ENCODE data around the gene CNTF.

Gene CNTF

DNA sequence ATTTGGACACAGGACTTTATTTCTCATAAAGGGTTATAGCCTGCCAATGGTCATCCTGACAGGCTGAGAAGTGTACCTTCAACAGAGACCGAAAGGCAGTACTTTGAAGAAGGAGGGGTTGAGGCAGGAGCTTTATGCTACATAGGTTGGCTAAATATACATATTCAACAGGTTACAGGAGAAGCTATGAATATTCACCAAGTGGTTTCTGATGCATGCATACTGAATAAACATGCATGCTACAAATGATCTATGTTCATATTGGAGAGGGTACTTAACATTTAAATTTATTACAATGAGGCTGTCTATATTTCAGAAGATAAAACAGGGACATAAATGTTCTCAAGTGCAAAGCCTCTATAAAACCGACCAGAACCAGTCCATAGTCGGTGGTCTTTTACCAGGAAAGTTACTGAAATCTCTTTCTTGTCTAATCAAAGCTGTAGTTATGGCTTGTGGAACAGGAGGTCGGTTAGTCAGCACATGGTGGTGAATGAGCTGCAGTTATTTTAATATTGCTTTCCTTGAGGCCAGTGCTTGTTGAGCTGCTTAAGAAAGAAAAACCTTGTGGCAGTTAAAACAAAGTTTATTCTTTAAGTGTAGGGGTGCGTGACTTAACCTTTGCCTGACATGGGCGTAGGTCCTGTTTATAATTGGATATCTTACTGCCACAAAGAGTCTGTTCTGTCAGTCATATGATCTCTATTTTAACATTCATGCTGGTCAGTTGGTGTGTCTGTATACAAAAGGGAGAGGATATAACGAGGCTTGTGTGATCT is 19.5 kb downstream of the CNTF start:
- DNase-seq (ENCODE audit: low read depth in 2 of 3, low spot score in 1 of 3) = no peak

DNA sequence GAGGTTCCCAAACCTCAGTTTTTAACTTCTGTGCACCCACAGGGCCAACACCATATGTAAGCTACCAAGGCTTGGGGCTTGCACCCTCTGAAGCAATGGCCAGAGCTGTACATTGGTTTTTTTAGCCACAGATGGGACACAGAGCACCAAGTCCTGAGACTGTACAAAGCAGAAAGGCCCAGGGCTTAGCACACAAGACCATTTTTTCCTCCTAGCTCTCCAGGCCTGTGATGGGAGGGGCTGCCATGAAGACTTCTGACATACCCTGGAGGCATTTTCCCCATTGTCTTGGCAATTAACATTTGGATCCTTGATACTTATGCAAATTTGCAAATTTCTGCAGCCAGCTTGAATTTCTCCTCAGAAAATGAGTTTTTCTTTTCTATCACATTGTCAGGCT is 23.4 kb downstream of the CNTF start:
- DNase-seq (ENCODE audit: low read depth in 2 of 3, low spot score in 1 of 3) = no peak

DNA sequence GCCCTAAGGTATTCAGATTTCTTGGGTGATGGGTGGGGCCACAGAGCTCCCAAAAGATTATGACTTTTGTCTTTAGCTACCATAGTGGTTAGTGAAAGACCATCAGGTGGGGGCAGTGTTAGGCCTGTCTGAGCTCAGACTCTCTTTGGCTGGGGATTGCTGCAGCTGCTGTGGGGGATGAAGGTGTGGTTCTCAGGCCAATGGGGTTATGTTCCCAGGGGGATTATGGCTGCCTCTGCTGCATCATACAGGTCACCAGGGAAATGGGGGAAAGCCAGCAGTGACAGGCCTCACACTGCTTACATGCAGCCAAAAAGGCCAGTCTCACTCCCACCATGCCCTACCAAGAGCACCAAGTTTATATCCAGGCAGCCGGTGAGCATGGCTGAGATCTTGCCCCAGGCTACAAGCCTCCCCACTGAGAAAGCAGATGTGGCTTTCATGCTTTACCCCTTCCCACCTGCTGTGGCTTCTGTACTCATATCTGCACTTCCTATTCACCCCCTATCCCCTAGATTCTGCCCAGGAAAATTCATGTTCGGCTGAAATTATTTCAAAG is 24.8 kb downstream of the CNTF start:
- no peak for DNase-seq (ENCODE audit: low read depth in 2 of 3, low spot score in 1 of 3)

DNA sequence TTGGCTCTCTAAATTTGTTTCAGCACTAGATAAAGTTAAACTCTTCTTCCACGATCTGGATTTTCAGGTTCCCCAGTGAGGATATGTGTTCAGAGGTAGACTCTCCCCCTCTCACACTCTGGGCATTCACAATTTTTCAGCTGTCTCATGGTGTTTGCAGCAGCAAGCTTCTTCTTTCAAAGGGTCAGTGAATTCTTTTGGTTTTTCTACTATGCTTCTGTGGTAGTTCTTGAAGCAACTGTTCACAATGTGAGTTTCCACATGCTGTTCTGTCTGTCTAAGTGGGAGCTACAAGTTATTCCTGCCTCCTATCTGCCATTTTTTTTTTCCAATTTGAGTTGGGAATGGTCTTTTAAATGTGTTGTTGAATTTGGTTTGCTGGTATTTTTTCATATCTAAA is 25.4 kb downstream of the CNTF start:
- no peak for DNase-seq (ENCODE audit: low read depth in 2 of 3, low spot score in 1 of 3)

DNA sequence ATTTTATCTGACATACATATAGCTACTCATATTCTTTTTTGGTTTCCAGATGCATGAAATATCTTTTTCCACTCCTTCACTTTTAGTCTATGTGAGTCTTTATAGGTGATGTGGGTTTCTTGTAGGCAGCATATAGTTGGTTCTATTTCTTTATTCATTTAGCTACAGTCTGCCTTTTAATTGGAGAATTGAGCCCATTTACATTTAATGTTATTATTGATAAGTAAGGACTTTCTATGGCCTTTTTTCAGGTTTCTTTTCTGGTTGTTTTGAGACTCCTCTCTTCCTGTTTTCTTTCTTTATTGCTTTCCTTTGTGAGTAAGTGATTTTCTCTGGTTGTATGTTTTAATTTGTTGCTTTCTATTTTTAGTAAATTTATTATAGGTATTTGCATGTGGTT is 27.2 kb downstream of the CNTF start:
- DNase-seq (ENCODE audit: low read depth in 2 of 3, low spot score in 1 of 3) = no peak

DNA sequence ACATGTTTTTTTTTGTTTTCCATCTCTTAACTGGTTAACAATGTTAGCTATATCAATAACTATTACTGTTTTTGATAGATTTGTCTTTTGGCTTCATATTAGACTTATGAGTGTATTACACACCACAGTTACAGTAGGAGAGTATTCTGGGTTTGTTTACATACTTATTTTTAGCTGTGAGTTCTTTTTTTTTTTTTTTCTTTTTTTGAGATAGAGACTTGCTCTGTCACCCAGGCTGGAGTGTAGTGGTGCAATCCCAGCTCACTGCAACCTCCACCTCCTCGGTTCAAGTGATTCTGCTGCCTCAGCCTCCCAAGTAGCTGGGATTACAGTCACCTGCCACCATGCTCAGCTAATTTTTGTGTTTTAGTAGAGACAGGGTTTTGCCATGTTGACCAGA is 28.0 kb downstream of the CNTF start:
- DNase-seq (ENCODE audit: low read depth in 2 of 3, low spot score in 1 of 3) = no peak

DNA sequence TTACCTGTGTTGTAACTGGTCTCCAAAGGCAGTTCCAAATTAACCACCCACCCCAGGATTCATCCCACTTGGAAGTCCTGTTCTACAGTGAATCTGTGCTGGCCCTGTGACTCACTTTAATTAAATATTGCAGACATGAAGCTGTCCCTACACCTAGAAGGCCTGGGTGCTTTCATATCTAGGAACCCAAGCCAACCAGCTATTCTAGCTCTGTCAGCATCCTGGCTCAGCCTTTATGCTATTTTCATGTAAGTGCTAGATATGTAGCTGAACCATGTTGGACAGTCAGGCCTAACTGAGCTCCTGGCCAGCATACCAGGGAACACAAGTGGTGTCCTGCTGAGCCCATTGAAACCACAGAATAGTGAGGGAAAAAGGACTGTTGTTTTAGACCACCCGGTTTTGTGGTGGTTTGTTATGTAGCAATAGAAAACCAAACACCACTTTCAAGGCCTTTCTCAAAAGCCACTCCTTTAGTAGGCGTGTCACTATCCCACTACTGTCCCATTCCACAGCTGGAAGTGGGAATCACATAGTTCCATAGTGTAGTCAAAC is 30.3 kb downstream of the CNTF start:
- DNase-seq (ENCODE audit: low read depth in 2 of 3, low spot score in 1 of 3) = no peak

DNA sequence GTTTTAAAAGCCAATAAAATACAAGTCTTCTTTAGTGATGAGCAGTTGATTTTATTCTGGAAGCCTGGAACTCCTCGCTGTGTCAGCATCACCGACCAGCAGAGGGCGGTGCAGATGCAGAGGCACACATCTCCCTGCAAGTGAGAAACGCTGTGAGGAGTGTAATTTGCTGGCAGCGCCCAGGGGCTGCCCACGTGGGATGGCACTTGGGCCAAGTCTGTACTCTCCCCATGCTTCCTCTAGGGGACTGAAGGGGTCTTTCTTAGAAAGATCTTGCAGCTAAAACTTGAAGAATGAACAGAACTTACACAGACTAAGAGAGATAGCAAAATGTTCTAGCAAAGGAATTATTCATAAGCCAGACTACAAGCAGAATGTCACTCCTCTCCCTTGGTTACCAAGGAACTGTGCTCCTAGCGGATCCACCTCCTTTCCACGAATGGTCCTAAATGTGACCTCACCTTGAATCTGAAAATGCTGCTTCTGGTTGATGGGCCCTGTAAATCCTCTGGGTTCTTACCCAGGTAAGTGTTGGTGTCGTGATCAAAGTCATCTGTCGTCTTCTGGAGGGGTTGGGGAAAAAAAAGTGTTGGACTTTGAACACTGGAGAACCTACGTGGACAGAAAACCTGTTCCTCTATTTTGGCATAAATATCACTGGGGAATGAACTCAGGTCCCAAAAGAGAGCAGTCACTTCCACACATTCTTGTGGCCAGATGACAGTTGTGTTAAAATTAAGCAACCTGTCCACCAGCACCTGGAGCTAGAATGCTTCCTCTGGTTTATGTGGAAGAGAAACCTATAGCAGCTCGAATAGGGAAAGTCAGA is 31.8 kb downstream of the CNTF start:
- peak; percentile 61 to 74 (median 69) for DNase-seq (ENCODE audit: low read depth in 2 of 3, low spot score in 1 of 3)

DNA sequence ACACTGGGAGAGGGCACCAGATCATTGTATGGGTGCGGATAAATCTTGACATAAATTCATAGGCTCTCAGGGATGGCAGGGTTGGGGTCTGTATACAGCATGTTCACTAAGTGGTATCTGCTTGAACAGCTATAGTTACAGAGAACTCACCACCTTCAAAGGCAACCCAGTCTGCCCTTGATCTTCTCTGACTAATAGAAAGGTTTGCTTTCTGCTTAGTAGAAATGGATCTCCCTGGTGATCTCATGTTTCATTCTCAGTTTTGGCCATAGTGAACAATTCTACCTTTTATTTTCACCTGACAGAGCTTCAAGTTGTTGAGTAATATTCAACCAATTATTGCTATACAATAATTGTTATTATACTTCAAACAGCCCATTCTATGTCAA is 32.4 kb downstream of the CNTF start:
- no peak for DNase-seq (ENCODE audit: low read depth in 2 of 3, low spot score in 1 of 3)

DNA sequence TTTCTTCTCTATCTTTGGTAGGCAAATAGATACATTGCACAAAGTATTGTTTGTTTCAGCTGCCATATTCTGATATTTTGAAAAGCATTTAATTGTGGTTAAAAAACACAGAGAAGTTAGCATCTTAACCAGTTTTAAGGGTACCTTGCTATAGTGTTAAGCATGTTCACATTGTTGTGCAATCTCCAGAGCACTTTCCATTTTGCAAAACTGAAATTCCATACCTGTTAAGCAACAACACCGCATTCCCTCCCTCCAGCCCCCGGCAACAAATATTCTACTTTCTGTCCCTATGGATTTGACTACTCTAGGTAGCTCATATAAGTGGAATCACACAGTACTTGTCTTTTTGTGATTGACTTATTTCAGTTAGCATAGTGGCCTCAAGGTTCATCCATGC is 33.9 kb downstream of the CNTF start:
- DNase-seq (ENCODE audit: low read depth in 2 of 3, low spot score in 1 of 3) = no peak

DNA sequence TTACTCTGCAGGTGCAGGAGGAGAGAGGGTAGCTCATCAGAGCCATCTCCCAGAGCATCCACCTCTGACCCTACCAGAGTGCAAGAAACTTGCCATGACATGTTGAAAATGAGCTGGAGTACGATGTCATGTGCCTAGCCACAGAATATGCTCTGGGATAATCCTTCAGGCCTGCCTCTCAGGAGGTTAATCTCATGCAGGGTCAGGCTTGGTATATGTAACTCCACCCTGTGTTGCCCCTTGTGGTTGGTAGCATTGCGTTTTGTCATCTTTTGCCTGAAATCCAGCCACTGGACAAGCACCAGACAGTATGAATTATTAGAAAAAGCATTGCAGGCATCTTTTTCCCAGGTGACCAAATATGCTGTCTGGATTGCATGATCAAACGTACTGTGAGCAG is 36.2 kb downstream of the CNTF start:
- DNase-seq (ENCODE audit: low read depth in 2 of 3, low spot score in 1 of 3) = no peak

DNA sequence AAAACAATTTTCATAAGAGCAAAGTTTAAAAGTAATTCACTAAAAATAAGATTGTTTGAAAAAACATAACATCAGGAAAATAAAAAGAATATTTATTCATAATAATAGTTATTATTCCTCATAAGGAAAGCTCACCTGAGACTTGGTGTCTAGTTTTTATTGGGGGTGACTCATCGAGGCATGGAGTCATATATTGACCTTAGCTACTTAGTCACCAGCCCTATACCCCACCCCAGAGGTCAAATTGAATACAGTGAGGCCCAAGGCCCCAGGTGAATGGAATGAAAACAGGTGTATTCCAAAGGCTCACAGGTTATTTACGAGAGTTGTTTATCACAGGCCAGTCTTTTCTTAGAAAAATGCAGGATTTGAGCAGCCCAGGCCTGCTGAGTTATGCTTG is 36.9 kb downstream of the CNTF start:
- no peak for DNase-seq (ENCODE audit: low read depth in 2 of 3, low spot score in 1 of 3)

DNA sequence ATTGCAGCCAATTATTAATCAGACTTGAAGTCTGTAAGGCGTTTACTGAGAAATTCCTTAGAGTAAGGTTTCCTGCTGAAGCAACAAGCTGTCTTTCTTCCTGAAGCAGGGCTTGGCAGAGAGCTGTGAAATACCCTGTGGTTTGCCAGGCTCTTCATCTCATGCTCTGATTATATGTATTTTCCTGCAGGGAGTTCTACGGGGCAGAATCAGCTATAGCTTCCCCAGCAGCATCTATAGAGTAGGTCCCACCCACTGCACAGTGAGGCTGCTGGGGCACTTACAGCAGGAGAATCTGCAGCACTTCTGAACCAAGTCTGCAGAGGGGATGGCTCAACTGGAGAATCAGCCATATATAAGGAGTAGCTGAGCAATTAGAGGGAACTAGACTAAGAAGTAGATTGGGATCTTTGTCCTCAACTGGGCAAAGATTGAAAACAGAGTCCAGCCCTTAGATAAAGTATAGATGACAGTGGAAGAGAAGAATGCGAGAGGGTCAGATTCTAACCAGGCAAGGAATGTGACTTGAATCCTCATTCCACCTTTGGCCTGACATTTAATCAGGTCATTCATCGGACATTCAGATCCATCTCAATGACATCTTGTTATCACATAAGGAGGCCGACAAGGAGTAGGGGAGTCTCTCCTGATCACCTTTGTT is 37.6 kb downstream of the CNTF start:
- DNase-seq (ENCODE audit: low read depth in 2 of 3, low spot score in 1 of 3) = no peak

DNA sequence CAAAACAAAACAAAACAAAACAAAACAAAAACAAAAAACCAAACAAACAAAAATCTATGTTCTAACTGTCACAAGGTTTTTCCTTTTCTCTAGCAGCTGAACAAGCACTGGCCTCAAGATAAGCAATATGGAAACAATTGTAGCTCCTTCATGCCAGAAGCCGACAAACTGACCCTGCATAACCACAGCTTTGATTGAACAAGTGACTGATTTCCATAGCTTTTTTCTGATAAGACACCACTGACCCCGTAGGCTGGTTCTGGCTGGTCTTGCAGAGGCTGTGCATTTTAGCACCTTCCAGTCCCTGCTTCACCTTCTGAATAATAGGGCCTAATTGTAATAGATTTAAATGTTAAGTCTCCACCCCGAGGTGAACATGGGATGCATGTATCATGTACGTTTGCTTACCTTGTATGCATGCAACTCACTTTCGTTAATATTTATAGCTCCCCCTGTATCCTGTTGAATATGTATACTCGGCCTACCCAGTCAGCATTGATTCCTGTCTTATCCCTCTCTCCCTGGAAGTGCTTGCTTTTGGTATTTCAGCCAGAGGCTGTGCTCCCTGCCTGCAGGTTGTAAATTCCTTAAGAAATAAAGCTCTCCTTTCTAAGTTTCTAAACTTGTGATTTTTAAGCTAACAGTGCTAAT is 49.6 kb downstream of the CNTF start:
- no peak for DNase-seq (ENCODE audit: low read depth in 2 of 3, low spot score in 1 of 3)

DNA sequence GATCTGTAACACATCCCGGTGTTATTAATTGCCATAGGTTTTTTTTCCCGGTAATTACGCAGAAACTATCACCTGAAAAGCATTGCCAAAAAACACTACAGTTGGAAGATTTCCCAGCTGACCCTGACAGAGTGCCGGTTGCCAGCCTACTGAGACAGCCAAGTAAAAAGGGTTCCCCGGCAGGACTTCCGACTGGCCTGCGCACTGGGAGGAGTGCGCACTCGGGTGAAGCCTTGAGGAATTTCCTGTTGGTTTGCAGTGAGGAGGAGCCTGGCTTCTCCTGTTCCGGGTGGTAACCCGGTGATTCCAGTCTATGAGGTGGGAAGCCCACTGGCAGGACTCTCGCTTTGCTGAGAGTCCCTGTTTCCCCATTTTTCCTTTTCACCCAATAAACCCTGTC is 52.1 kb downstream of the CNTF start:
- no peak for DNase-seq (ENCODE audit: low read depth in 2 of 3, low spot score in 1 of 3)

Measured in stimulated activated CD4-positive, alpha-beta T cell treated with anti-CD3 and anti-CD28 coated beads, Interleukin-12 subunit alpha, Interleukin-12 subunit beta, amount 100 ng/mL, for 48 hours (primary cell).